Transverse colon (tissue), 4 donors: Measurements from ENCODE around the gene PINK1. TPM values are rescaled to one million over a fixed set of nuclear protein-coding genes. Genes with fewer than 3 reads are reported as not detected.
"Not testable (repeated sequence)": the region's sequence is repeated elsewhere in the genome, so short reads cannot be mapped to it uniquely, and the experiment has no call there.

Experiments used
- DNase-seq: peaks from one replicate; pipeline ENCODE4 v3.0.0-alpha.2; 2019
- H3K27ac ChIP-seq, 4 donors: fragments of 200-600 bp; sonication (generic); 2 replicates each; pipeline ENCODE4 v1.5.1; 2016 to 2018; ENCODE audit warnings: inconsistent platforms in 4 of 4
- H3K27me3 ChIP-seq: fragments of 200-600 bp; sonication (generic); 2 replicates; pipeline ENCODE4 v1.5.1; 2017; ENCODE audit warnings: inconsistent platforms
- H3K36me3 ChIP-seq, 4 donors: fragments of 200-600 bp; sonication (generic); 2 replicates each; pipeline ENCODE4 v1.5.1; 2017 to 2019; ENCODE audit warnings: inconsistent platforms in 4 of 4
- H3K4me1 ChIP-seq, 4 donors: fragments of 200-600 bp; sonication (generic); 2 replicates each; pipeline ENCODE4 v1.5.1; 2017 to 2020; ENCODE audit warnings: inconsistent platforms in 4 of 4
- H3K4me3 ChIP-seq, 4 donors: fragments of 200-600 bp; sonication (generic); 1 replicate in 1 of 4; 2 replicates in 3 of 4; pipeline versions ENCODE4 v1.5.1 to v1.6.1; 2017 to 2019; ENCODE audit warnings: inconsistent platforms in 4 of 4
- H3K9me3 ChIP-seq, 2 donors: fragments of 200-600 bp; sonication (generic); 2 replicates each; pipeline ENCODE4 v1.5.1; 2017 to 2019; ENCODE audit warnings: inconsistent platforms in 2 of 2
- EP300 ChIP-seq: sonication (generic); formaldehyde crosslinking; IDR thresholded peaks from one replicate; pipeline ENCODE4 v1.6.1; 2017; ENCODE audit warnings: antibody characterized with exemption, low read depth
- POLR2A ChIP-seq: fragments of 450-650 bp; IDR thresholded peaks from one replicate; pipeline ENCODE4 v1.6.1; 2016; ENCODE audit warnings: antibody characterized with exemption, mild to moderate bottlenecking, moderate library complexity
- POLR2AphosphoS5 ChIP-seq, 3 donors: sonication (generic); formaldehyde crosslinking; IDR thresholded peaks; one replicate each; pipeline ENCODE4 v1.6.1; 2016; ENCODE audit warnings: antibody characterized with exemption in 3 of 3
- whole genome bisulfite sequencing, 2 donors: methylation state at CpG; one replicate each; pipeline ENCODE4 v1.1.5; 2018; ENCODE audit warnings: low coverage in 1 of 2; 5-methylcytosine and 5-hydroxymethylcytosine counted together
- in situ Hi-C, 4 donors: fragments of 200-750 bp; cut with MboI; loops; one replicate each; pipeline versions ENCODE4 v1.15.0 to v1.15.1; 2017; ENCODE audit warnings: low sequenced_read_pairs in 3 of 4, low pct_ligation_motif_present in 1 of 4, low pct_unique_long_range_greater_than_20kb in 1 of 4
- intact Hi-C: fragments of 100-400 bp; cut with DNase I; formaldehyde crosslinking; loops from one replicate; pipeline ENCODE4 v1.15.1; 2023; ENCODE audit warnings: low total_unique reads
- total RNA-seq, 4 donors: library from RNA; depleted of rRNA; stranded (reverse); fragments of >200 nt; gene quantifications; one replicate each; pipeline ENCODE4 v1.1.0, GENCODE V29; 2016
- TF ChIP-seq, protein P1 (sequence below), 5 experiments: fragments of 200-600 bp in 3 of 5; fragments of 450-650 bp in 2 of 5; sonication (generic) in 3 of 5; IDR thresholded peaks; 1 replicate in 2 of 5; 2 replicates in 3 of 5; pipeline ENCODE4 v1.5.1; 2016 to 2017; ENCODE audit warnings: antibody characterized with exemption in 5 of 5, inconsistent platforms in 3 of 5, mild to moderate bottlenecking in 2 of 5, moderate library complexity in 1 of 5

Gene PINK1
- total RNA-seq, 4 donors from 2014 or later = 122 to 235 (median 192) TPM

DNA sequence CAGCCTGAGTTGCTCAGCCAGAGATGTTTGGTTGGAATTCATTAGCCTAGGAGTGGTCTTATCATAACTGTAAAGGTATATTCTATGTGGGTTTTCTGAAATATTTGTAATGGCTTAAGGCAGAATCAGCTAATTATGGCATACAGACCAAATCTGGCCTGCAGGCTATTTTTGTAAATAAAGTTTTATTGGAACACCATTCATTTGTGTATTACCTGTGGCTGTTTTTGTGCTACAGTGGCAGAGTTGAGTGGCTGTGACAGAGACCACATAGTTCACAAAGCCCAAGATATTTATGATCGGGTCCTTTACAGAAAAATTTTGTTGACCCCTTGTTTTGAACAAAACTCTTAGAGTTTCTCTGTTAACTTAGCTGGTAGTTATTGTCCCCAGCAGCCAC, 35.3 kb downstream of the PINK1 start:
- no peak overlapping the region for H3K27ac ChIP-seq
- intact Hi-C loops (no loop called here), in situ Hi-C loops (no loop called here)
- no peak overlapping the region for H3K4me3 ChIP-seq
- no peaks in the 10 kb centered on the region for H3K36me3 ChIP-seq
- no peak for DNase-seq
- TF ChIP-seq POLR2A = no peak
- no peak for TF ChIP-seq POLR2AphosphoS5 (IDR thresholded peaks at IDR 0.05)
- no peak for TF ChIP-seq EP300
- TF ChIP-seq, protein P1, sequence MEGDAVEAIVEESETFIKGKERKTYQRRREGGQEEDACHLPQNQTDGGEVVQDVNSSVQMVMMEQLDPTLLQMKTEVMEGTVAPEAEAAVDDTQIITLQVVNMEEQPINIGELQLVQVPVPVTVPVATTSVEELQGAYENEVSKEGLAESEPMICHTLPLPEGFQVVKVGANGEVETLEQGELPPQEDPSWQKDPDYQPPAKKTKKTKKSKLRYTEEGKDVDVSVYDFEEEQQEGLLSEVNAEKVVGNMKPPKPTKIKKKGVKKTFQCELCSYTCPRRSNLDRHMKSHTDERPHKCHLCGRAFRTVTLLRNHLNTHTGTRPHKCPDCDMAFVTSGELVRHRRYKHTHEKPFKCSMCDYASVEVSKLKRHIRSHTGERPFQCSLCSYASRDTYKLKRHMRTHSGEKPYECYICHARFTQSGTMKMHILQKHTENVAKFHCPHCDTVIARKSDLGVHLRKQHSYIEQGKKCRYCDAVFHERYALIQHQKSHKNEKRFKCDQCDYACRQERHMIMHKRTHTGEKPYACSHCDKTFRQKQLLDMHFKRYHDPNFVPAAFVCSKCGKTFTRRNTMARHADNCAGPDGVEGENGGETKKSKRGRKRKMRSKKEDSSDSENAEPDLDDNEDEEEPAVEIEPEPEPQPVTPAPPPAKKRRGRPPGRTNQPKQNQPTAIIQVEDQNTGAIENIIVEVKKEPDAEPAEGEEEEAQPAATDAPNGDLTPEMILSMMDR (IDR thresholded peaks at IDR 0.05) = no peak
- no peaks in the 10 kb centered on the region for H3K9me3 ChIP-seq
- WGBS, 2 donors = 75 to 90% methylated on average over 1 of the region's 1 CpG
- H3K4me1 ChIP-seq = no peaks in the 10 kb centered on the region
- no peaks in the 10 kb centered on the region for H3K27me3 ChIP-seq

- Histone ChIP-seq H3K9me3 (no peaks in the 10 kb centered on the region), H3K27me3 (no peaks in the 10 kb centered on the region), H3K27ac (no peak overlapping the region), H3K4me3 (no peak overlapping the region), H3K4me1 (no peaks in the 10 kb centered on the region), H3K36me3 (no peaks in the 10 kb centered on the region)
- in situ Hi-C loops (no loop called here), intact Hi-C loops (no loop called here)
- DNase-seq = no peak
- TF ChIP-seq, protein P1 (IDR thresholded peaks at IDR 0.05) = no peak
- TF ChIP-seq POLR2AphosphoS5 (IDR thresholded peaks at IDR 0.05) (no peak), EP300 (no peak), POLR2A (no peak)
- 85 to 100% methylated on average over 1 to 5 of the region's 5 CpGs for WGBS, 2 donors
Measured at GRCh38 chr1:20670936-20671335, 37.7 kb downstream of the PINK1 start.

DNA sequence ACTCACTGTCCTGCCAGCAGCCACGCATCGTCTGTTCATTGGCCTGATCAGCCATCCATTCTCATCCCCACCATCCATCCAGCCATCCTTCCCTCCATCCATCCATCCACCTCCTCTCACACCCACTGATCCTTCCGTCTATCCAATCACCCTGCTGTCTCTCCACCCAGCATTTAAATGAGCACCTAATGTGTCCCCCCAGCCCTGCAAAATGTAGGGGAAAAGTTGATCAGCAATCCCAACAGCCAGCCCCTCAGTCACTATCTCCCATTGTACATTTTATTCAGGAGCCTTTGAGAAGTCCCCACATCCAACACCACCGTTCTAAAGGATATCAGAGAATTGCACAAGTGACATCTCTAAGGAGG, 39.0 kb downstream of the PINK1 start:
- Histone ChIP-seq H3K4me3 (no peak overlapping the region), H3K9me3 (no peaks in the 10 kb centered on the region), H3K27me3 (no peaks in the 10 kb centered on the region), H3K4me1 (no peaks in the 10 kb centered on the region), H3K36me3 (no peaks in the 10 kb centered on the region), H3K27ac (no peak overlapping the region)
- intact Hi-C loops (no loop called here), in situ Hi-C loops (no loop called here)
- TF ChIP-seq, protein P1 (IDR thresholded peaks at IDR 0.05) = no peak
- TF ChIP-seq POLR2AphosphoS5 (IDR thresholded peaks at IDR 0.05) (no peak), EP300 (no peak), POLR2A (no peak)
- 52 to 77% methylated on average over 2 to 4 of the region's 4 CpGs for WGBS, 2 donors
- DNase-seq = no peak

GRCh38 chr1:20673626-20674025, 40.4 kb downstream of the PINK1 start:
- H3K9me3 ChIP-seq, DNase-seq, H3K27ac ChIP-seq, H3K4me3 ChIP-seq, intact Hi-C loops, H3K27me3 ChIP-seq, H3K36me3 ChIP-seq, in situ Hi-C loops, H3K4me1 ChIP-seq: not testable (repeated sequence)
- WGBS, 2 donors = 89 to 95% methylated on average over 4 to 11 of the region's 11 CpGs

- intact Hi-C loops = no loop called here
- H3K4me3 ChIP-seq = no peak overlapping the region
- no peak for DNase-seq
- H3K36me3 ChIP-seq = no peaks in the 10 kb centered on the region
- H3K4me1 ChIP-seq = no peaks in the 10 kb centered on the region
- WGBS, 2 donors = 69 to 87% methylated on average over 5 to 6 of the region's 6 CpGs
- H3K9me3 ChIP-seq = no peaks in the 10 kb centered on the region
- in situ Hi-C loops = loop anchor here in 2 of 4 donors (25.0 kb wide), 2 partner anchors 509 to 534 kb away; partner anchors contain the start of gene EIF4G3 (in 1 of the 2)
- TF ChIP-seq, protein P1 (IDR thresholded peaks at IDR 0.05) = no peak
- no peak for TF ChIP-seq POLR2AphosphoS5 (IDR thresholded peaks at IDR 0.05)
- no peaks in the 10 kb centered on the region for H3K27me3 ChIP-seq
- no peak overlapping the region for H3K27ac ChIP-seq
Measured at GRCh38 chr1:20678599-20678998, 45.3 kb downstream of the PINK1 start.
